HCT116 (cell line): ENCODE measurements around the gene CELF4. TPM values are rescaled to one million over a fixed set of nuclear protein-coding genes. Genes with fewer than 3 reads are reported as not detected.

Source experiments
- ATAC-seq: fragments of 200-7000 bp; cut with Tn5 transposase; 2 replicates; pipeline ENCODE4 v1.9.1; 2020; ENCODE audit warnings: mild to moderate bottlenecking, moderate library complexity
- BruUV-seq: library from RNA; stranded (reverse); fragments of 400-500 nt; replicated peaks from 2 replicates; lab custom pipeline; 2021; lab: Mats Ljungman, UMichigan
- CTCF ChIA-PET: fragments of 300-600 bp; sonication (Branson Sonifier 250); formaldehyde crosslinking; loops from one replicate; lab custom pipeline; 2021; ENCODE audit warnings: antibody characterized with exemption; lab: Charles Lee
- POLR2A ChIA-PET: fragments of 300-600, 350-600 bp; sonication (Branson Sonifier 250); formaldehyde crosslinking; loops from one replicate; lab custom pipeline; 2021; ENCODE audit warnings: antibody characterized with exemption; lab: Charles Lee
- RAD21 ChIA-PET, 2 experiments: fragments of 300-600 bp; sonication (Branson Sonifier 250); formaldehyde crosslinking; loops; one replicate each; lab custom pipeline; 2023; ENCODE audit warnings: low total read pairs in 2 of 2; ENCODE audit not compliant: uncharacterized antibody in 2 of 2, unreplicated experiment in 2 of 2, low non-redundant PET in 1 of 2; lab: Charles Lee
- DNase-seq: peaks from one replicate; pipeline ENCODE4 v3.0.0-alpha.2; 2010; ENCODE audit warnings: low read depth, low spot score
- H2AFZ ChIP-seq: fragments of 200-600 bp; shearing (Covaris generic), sonication (generic); 2 replicates; pipeline ENCODE4 v1.6.1; 2017; ENCODE audit warnings: low read depth, mixed run types, mixed read lengths, antibody characterized with exemption, low read length; ENCODE audit not compliant: poor library complexity, severe bottlenecking
- H3K27ac ChIP-seq: 2 replicates; pipeline ENCODE4 v1.5.1; 2012; ENCODE audit warnings: low read depth, low read length
- H3K27me3 ChIP-seq: fragments of 200-600 bp; sonication (generic); 2 replicates; pipeline ENCODE4 v1.6.1; 2016; ENCODE audit warnings: mixed run types, low read length, mixed read lengths; ENCODE audit not compliant: insufficient read depth
- H3K36me3 ChIP-seq, 2 experiments: fragments of 200-500 bp in 1 of 2; fragments of 200-600 bp in 1 of 2; sonication (Bioruptor generic) in 1 of 2; sonication (generic) in 1 of 2; 2 replicates each; pipeline versions ENCODE4 v1.5.1 to v1.6.1; 2014 to 2016; ENCODE audit warnings: low read length in 2 of 2, inconsistent platforms in 1 of 2, mixed read lengths in 1 of 2, mixed run types in 1 of 2; ENCODE audit not compliant: insufficient read depth in 2 of 2, control insufficient read depth in 1 of 2
- H3K4me1 ChIP-seq, 2 experiments: fragments of 200-600 bp in 1 of 2; sonication (generic) in 1 of 2; 2 replicates each; pipeline versions ENCODE4 v1.5.1 to v1.6.1; 2012 to 2017; ENCODE audit warnings: low read length in 2 of 2, inconsistent platforms in 1 of 2, mild to moderate bottlenecking in 1 of 2, mixed read lengths in 1 of 2, mixed run types in 1 of 2, moderate library complexity in 1 of 2; ENCODE audit not compliant: insufficient read depth in 2 of 2, control insufficient read depth in 1 of 2
- H3K4me2 ChIP-seq: fragments of 200-600 bp; sonication (generic); 2 replicates; pipeline ENCODE4 v1.6.1; 2017; ENCODE audit warnings: mixed run types, low read length, mixed read lengths
- H3K4me3 ChIP-seq, 2 experiments: fragments of 200-600 bp in 1 of 2; sonication (generic) in 1 of 2; replicated peaks in 1 of 2; 2 replicates each; pipeline ENCODE4 v1.5.1; 2011 to 2016; ENCODE audit warnings: low read length in 2 of 2, control low read depth in 1 of 2, low read depth in 1 of 2, mild to moderate bottlenecking in 1 of 2, mixed read lengths in 1 of 2, mixed run types in 1 of 2
- H3K79me2 ChIP-seq: fragments of 200-600 bp; sonication (generic); 2 replicates; pipeline ENCODE4 v1.6.1; 2017; ENCODE audit warnings: mild to moderate bottlenecking, mixed run types, low read length, moderate library complexity, mixed read lengths; ENCODE audit not compliant: insufficient read depth
- H3K9ac ChIP-seq: fragments of 200-600 bp; sonication (generic); 2 replicates; pipeline ENCODE4 v1.6.1; 2016; ENCODE audit warnings: low read length, mixed read lengths
- H3K9me2 ChIP-seq: fragments of 200-600 bp; sonication (generic), shearing (Covaris generic); 2 replicates; pipeline ENCODE4 v1.6.1; 2017; ENCODE audit warnings: mixed run types, mild to moderate bottlenecking, moderate library complexity; ENCODE audit not compliant: insufficient read depth
- H3K9me3 ChIP-seq, 2 experiments: fragments of 200-500 bp in 1 of 2; fragments of 200-600 bp in 1 of 2; sonication (Bioruptor generic) in 1 of 2; sonication (generic) in 1 of 2; 2 replicates each; pipeline ENCODE4 v1.6.1; 2014 to 2017; ENCODE audit warnings: low read length in 2 of 2, mixed read lengths in 2 of 2, inconsistent platforms in 1 of 2, low read depth in 1 of 2, mild to moderate bottlenecking in 1 of 2, mixed run types in 1 of 2, moderate library complexity in 1 of 2; ENCODE audit not compliant: control insufficient read depth in 1 of 2, insufficient read depth in 1 of 2
- H4K20me1 ChIP-seq: fragments of 200-600 bp; sonication (generic), shearing (Covaris generic); 2 replicates; pipeline ENCODE4 v1.6.1; 2017; ENCODE audit warnings: mixed run types, mild to moderate bottlenecking, moderate library complexity; ENCODE audit not compliant: insufficient read depth
- CEBPB ChIP-seq: IDR thresholded peaks from 2 replicates; pipeline ENCODE4 v1.6.1; 2012; ENCODE audit warnings: low read depth
- EGR1 ChIP-seq: IDR thresholded peaks from 2 replicates; pipeline ENCODE4 v1.6.1; 2012; ENCODE audit warnings: low read depth
- EZH2 ChIP-seq: fragments of 200-600 bp; sonication (generic); IDR thresholded peaks from 2 replicates; pipeline ENCODE4 v1.6.1; 2017; ENCODE audit warnings: antibody characterized with exemption, mixed run types
- FOSL1 ChIP-seq: IDR thresholded peaks from 2 replicates; pipeline ENCODE4 v1.6.1; 2012; ENCODE audit warnings: low read depth
- JUND ChIP-seq: IDR thresholded peaks from 2 replicates; pipeline ENCODE4 v1.6.1; 2012
- RAD21 ChIP-seq: IDR thresholded peaks from 2 replicates; pipeline ENCODE4 v1.6.1; 2012; ENCODE audit warnings: low read depth, mild to moderate bottlenecking
- SIN3A ChIP-seq: IDR thresholded peaks from 2 replicates; pipeline ENCODE4 v1.6.1; 2012; ENCODE audit warnings: low read depth
- SRF ChIP-seq: IDR thresholded peaks from 2 replicates; pipeline ENCODE4 v1.6.1; 2012; ENCODE audit warnings: low read depth
- YY1 ChIP-seq: IDR thresholded peaks from 2 replicates; pipeline ENCODE4 v1.6.1; 2011; ENCODE audit warnings: low read length, low read depth, moderate library complexity, mild to moderate bottlenecking; ENCODE audit not compliant: insufficient replicate concordance; ENCODE audit errors: extremely low read depth
- ZFX ChIP-seq: fragments of 450-650 bp; IDR thresholded peaks from 2 replicates; pipeline ENCODE4 v1.6.1; 2017
- intact Hi-C: fragments of 100-400 bp; cut with micrococcal nuclease; formaldehyde crosslinking; loops from 2 replicates; pipeline ENCODE4 v1.10.0; 2022
- total RNA-seq: library from RNA; stranded (reverse); gene quantifications from one replicate; pipeline ENCODE4 v1.2.1, GENCODE V29; 2021; ENCODE audit not compliant: unreplicated experiment
- TF ChIP-seq, protein P1 (sequence below): IDR thresholded peaks from 2 replicates; pipeline ENCODE4 v1.6.1; 2012

CELF4 gene
- total RNA-seq, 1 experiment from 2014 or later = not detected

DNA sequence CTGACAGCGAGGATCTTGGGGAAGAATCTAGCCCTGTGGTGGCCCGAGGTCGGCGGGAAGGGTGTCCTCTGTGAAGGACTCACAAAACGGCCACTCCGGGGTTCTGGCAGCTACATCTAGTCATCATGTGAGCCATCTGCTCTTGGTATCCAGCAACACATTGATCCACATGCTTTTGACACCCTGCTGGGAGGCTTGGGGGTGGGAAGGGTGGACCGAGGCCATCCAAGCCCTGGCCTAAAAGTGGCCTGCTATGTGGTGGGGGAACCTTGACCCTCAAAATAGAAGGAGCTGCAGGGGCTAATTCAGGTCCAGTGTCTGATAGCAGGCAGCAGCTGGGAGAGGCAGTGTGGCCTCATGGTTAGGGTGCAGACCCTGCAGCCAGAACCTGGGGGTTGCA, 145.7 kb downstream of the CELF4 start:
- TF ChIP-seq SIN3A (no peak), SRF (no peak), YY1 (no peak), FOSL1 (no peak), ZFX (no peak), EZH2 (no peak), RAD21 (no peak), EGR1 (no peak)
- TF ChIP-seq, all 23 proteins: peak for 0
- DNase-seq (no peak), ATAC-seq (no peak)
- no peaks in the 10 kb centered on the region for H3K79me2 ChIP-seq
- ChIA-PET POLR2A (no interaction called here), CTCF (no interaction called here), RAD21 (no interaction called here)
- no peaks in the 10 kb centered on the region for H3K36me3 ChIP-seq
- H3K4me3 ChIP-seq = no peak overlapping the region
- H3K9me2 ChIP-seq = no peaks in the 10 kb centered on the region
- H3K27ac ChIP-seq = no peak overlapping the region
- 0 out of 2 replicates have a peak overlapping the region, but pooled peaks have one; percentile 35 for H3K4me2 ChIP-seq
- H4K20me1 ChIP-seq = no peaks in the 10 kb centered on the region
- no peak overlapping the region for H2AFZ ChIP-seq
- BruUV-seq = no TSS peak
- H3K4me1 ChIP-seq = peaks cover 13 to 37% of the 10 kb centered on the region in 2 experiments; a peak in 3 of 4 replicates
- intact Hi-C loops = no loop called here
- no peak overlapping the region for H3K9ac ChIP-seq
- no peaks in the 10 kb centered on the region for H3K9me3 ChIP-seq
- H3K27me3 ChIP-seq = peaks cover 4% of the 10 kb centered on the region

DNA sequence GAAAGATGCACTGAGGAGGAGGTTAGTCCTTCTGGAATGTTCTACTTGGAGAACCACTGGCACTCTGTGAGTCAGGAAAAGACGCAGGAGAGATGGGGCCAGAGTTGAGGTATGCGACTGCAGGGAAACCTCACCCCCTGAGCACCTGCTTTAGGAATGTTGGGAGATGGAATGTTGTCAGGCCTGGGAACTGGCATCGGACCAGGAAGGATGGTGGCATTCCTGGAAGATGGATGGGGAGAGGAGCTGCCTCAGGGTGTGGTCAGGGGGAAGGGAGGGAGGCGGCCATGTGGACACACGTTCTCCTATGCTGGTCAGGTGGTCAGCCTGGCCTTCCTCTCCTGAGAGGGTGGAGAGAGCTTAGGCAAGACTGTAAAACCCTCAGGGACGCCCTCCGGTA, 146.3 kb downstream of the CELF4 start:
- Histone ChIP-seq H3K4me2 (peak overlapping the region; percentile 23; the same call in 1 of the 2 replicates), H3K9me2 (no peaks in the 10 kb centered on the region), H3K4me1 (peaks cover 13 to 37% of the 10 kb centered on the region in 2 experiments; a peak in 3 of 4 replicates), H2AFZ (no peak overlapping the region), H3K27me3 (peaks cover 4% of the 10 kb centered on the region), H3K79me2 (no peaks in the 10 kb centered on the region), H3K4me3 (no peak overlapping the region), H4K20me1 (no peaks in the 10 kb centered on the region), H3K27ac (no peak overlapping the region), H3K9me3 (no peaks in the 10 kb centered on the region), H3K9ac (no peak overlapping the region), H3K36me3 (no peaks in the 10 kb centered on the region)
- TF ChIP-seq SRF = no peak
- TF ChIP-seq JUND = no peak
- no peak for TF ChIP-seq ZFX
- TF ChIP-seq CEBPB = no peak
- TF ChIP-seq, protein P1, sequence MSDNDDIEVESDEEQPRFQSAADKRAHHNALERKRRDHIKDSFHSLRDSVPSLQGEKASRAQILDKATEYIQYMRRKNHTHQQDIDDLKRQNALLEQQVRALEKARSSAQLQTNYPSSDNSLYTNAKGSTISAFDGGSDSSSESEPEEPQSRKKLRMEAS = no peak
- intact Hi-C loops = no loop called here
- DNase-seq = no peak
- ATAC-seq = peak; percentile 63
- POLR2A ChIA-PET = no interaction called here
- CTCF ChIA-PET = no interaction called here
- RAD21 ChIA-PET = no interaction called here
- no TSS peak for BruUV-seq
